GM21360 (cell line): Measurements from ENCODE around the gene UCN.

Experiments
- ATAC-seq: cut with Tn5 transposase; IDR thresholded peaks from one replicate; pipeline ENCODE4 v1.9.1; 2021; ENCODE audit warnings: mild to moderate bottlenecking, moderate library complexity; ENCODE audit not compliant: unreplicated experiment

Gene UCN

GRCh38 chr2:27262379-27263286 is 45.6 kb downstream of the UCN start, which contains the start of gene SLC30A3:
SLC30A3 (minus strand) TSS chr2:27263047; CDS start chr2:27262906, 141 bp downstream.
- ATAC-seq = no peak

GRCh38 chr2:27261926-27262298 is 46.3 kb downstream of the UCN start:
- no peak for ATAC-seq

- ATAC-seq = no peak
Measured at GRCh38 chr2:27261241-27261925, 46.9 kb downstream of the UCN start.

GRCh38 chr2:27258051-27258450 is 50.2 kb downstream of the UCN start:
- no peak for ATAC-seq
